Osteoblast (primary cell): ENCODE data around the gene NCKAP5. TPM values are rescaled to one million over a fixed set of nuclear protein-coding genes. Genes with fewer than 3 reads are reported as not detected.

Experiments
- DNase-seq: peaks from one replicate; pipeline ENCODE4 v3.0.0; 2011; ENCODE audit warnings: low spot score, mixed read lengths; ENCODE audit not compliant: insufficient read length; ENCODE audit errors: missing footprints
- H2AFZ ChIP-seq: 2 replicates; pipeline ENCODE4 v1.6.0; 2011; ENCODE audit warnings: mild to moderate bottlenecking, low read length
- H3K27ac ChIP-seq: 2 replicates; pipeline ENCODE4 v1.5.1; 2011; ENCODE audit warnings: mild to moderate bottlenecking, low read depth, low read length, moderate library complexity
- H3K27me3 ChIP-seq: 2 replicates; pipeline ENCODE4 v1.6.0; 2012; ENCODE audit warnings: mild to moderate bottlenecking, control low read depth, inconsistent platforms, low read length, moderate library complexity; ENCODE audit not compliant: insufficient read depth
- H3K36me3 ChIP-seq: 2 replicates; pipeline ENCODE4 v1.5.1; 2011; ENCODE audit warnings: mild to moderate bottlenecking, low read length, control low read depth, moderate library complexity; ENCODE audit not compliant: insufficient read depth
- H3K4me1 ChIP-seq: 2 replicates; pipeline ENCODE4 v1.5.1; 2011; ENCODE audit warnings: mild to moderate bottlenecking, low read length, control low read depth, moderate library complexity; ENCODE audit not compliant: insufficient read depth
- H3K4me2 ChIP-seq: 2 replicates; pipeline ENCODE4 v1.6.0; 2011; ENCODE audit warnings: mild to moderate bottlenecking, low read length; ENCODE audit not compliant: insufficient read depth
- H3K4me3 ChIP-seq: fragments of 200-600 bp; sonication (generic); 3 replicates; pipeline ENCODE4 v1.5.1; 2012; ENCODE audit warnings: mild to moderate bottlenecking, low read length, inconsistent platforms; ENCODE audit not compliant: insufficient read depth
- H3K79me2 ChIP-seq: 2 replicates; pipeline ENCODE4 v1.6.0; 2012; ENCODE audit warnings: mild to moderate bottlenecking, low read length, control low read depth, inconsistent platforms; ENCODE audit not compliant: insufficient read depth
- H3K9me3 ChIP-seq: 2 replicates; pipeline ENCODE4 v1.5.1; 2011; ENCODE audit warnings: low read depth, low read length, control low read depth
- H4K20me1 ChIP-seq: 2 replicates; pipeline ENCODE4 v1.6.0; 2012; ENCODE audit warnings: mild to moderate bottlenecking, low read length, control low read depth; ENCODE audit not compliant: insufficient read depth
- CTCF ChIP-seq: IDR thresholded peaks from 2 replicates; pipeline ENCODE4 v1.5.1; 2011; ENCODE audit warnings: mild to moderate bottlenecking, low read depth, low read length, moderate library complexity; ENCODE audit errors: extremely low read depth
- total RNA-seq: library from RNA; depleted of rRNA; stranded (reverse); fragments of >200 nt; gene quantifications from 2 replicates; pipeline ENCODE4 v1.2.3, GENCODE V29; 2012

NCKAP5 gene
- total RNA-seq, 1 donor = 1.8 TPM

- Histone ChIP-seq H3K9me3 (no peaks in the 10 kb centered on the region), H3K4me3 (no peak overlapping the region), H2AFZ (no peak overlapping the region), H3K27ac (no peak overlapping the region), H4K20me1 (no peaks in the 10 kb centered on the region), H3K36me3 (no peaks in the 10 kb centered on the region), H3K4me2 (no peak overlapping the region), H3K4me1 (no peaks in the 10 kb centered on the region), H3K79me2 (no peaks in the 10 kb centered on the region), H3K27me3 (no peaks in the 10 kb centered on the region)
- TF ChIP-seq CTCF = no peak
- no peak for DNase-seq
Measured at GRCh38 chr2:133012847-133013734, 555.2 kb downstream of the NCKAP5 start.

GRCh38 chr2:133004623-133005022 is 563.6 kb downstream of the NCKAP5 start:
- no peaks in the 10 kb centered on the region for H3K9me3 ChIP-seq
- no peaks in the 10 kb centered on the region for H4K20me1 ChIP-seq
- H3K27me3 ChIP-seq = no peaks in the 10 kb centered on the region
- TF ChIP-seq CTCF = no peak
- H3K4me3 ChIP-seq = no peak overlapping the region
- no peaks in the 10 kb centered on the region for H3K79me2 ChIP-seq
- no peaks in the 10 kb centered on the region for H3K36me3 ChIP-seq
- H3K4me2 ChIP-seq = no peak overlapping the region
- no peak for DNase-seq
- no peak overlapping the region for H2AFZ ChIP-seq
- H3K4me1 ChIP-seq = no peaks in the 10 kb centered on the region
- no peak overlapping the region for H3K27ac ChIP-seq

- Histone ChIP-seq H2AFZ (no peak overlapping the region), H3K36me3 (no peaks in the 10 kb centered on the region), H4K20me1 (no peaks in the 10 kb centered on the region), H3K27me3 (no peaks in the 10 kb centered on the region), H3K27ac (no peak overlapping the region), H3K4me1 (peaks cover 4% of the 10 kb centered on the region), H3K79me2 (no peaks in the 10 kb centered on the region), H3K4me3 (no peak overlapping the region), H3K9me3 (no peaks in the 10 kb centered on the region), H3K4me2 (no peak overlapping the region)
- DNase-seq = no peak
- TF ChIP-seq CTCF = no peak
Measured at GRCh38 chr2:132999421-132999820, 568.8 kb downstream of the NCKAP5 start.

GRCh38 chr2:132998221-132998620 is 570.0 kb downstream of the NCKAP5 start:
- DNase-seq = no peak
- no peaks in the 10 kb centered on the region for H3K27me3 ChIP-seq
- H4K20me1 ChIP-seq = no peaks in the 10 kb centered on the region
- no peaks in the 10 kb centered on the region for H3K9me3 ChIP-seq
- H2AFZ ChIP-seq = no peak overlapping the region
- H3K27ac ChIP-seq = no peak overlapping the region
- H3K79me2 ChIP-seq = no peaks in the 10 kb centered on the region
- no peak overlapping the region for H3K4me3 ChIP-seq
- TF ChIP-seq CTCF = no peak
- H3K4me2 ChIP-seq = no peak overlapping the region
- peaks cover 4% of the 10 kb centered on the region for H3K4me1 ChIP-seq
- H3K36me3 ChIP-seq = no peaks in the 10 kb centered on the region
